HL-60 (cell line): ENCODE results near the gene EDIL3.

Experiments used
- DNase-seq, 2 experiments: peaks; one replicate each; pipeline ENCODE4 v3.0.0-alpha.2; 2010 to 2020; ENCODE audit warnings: low read depth in 1 of 2, low spot score in 1 of 2
- H3K27ac ChIP-seq: fragments of 250-450 bp; sonication (Bioruptor Pico); replicated peaks from 2 replicates; pipeline ENCODE4 v1.5.1; 2020; ENCODE audit warnings: mild to moderate bottlenecking, moderate library complexity
- H3K27me3 ChIP-seq: fragments of 250-450 bp; sonication (Bioruptor Pico); 2 replicates; pipeline ENCODE4 v1.5.1; 2021; ENCODE audit warnings: mild to moderate bottlenecking, moderate library complexity; ENCODE audit not compliant: insufficient read depth, poor library complexity, severe bottlenecking
- H3K4me3 ChIP-seq: replicated peaks from 2 replicates; pipeline ENCODE4 v1.5.1; 2011; ENCODE audit warnings: mild to moderate bottlenecking, control low read depth, low read length; ENCODE audit not compliant: insufficient read depth
- GABPA ChIP-seq: IDR thresholded peaks from 2 replicates; pipeline ENCODE4 v1.6.1; 2012; ENCODE audit warnings: low read depth
- POLR2AphosphoS5 ChIP-seq: IDR thresholded peaks from 2 replicates; pipeline ENCODE4 v1.6.1; 2012; ENCODE audit warnings: low read depth
- SPI1 ChIP-seq: IDR thresholded peaks from 2 replicates; pipeline ENCODE4 v1.6.1; 2012; ENCODE audit warnings: low read depth, mild to moderate bottlenecking, borderline replicate concordance
- TF ChIP-seq, protein P1 (sequence below): IDR thresholded peaks from one replicate; pipeline ENCODE4 v1.5.1; 2011; ENCODE audit warnings: low read length, control low read depth, inconsistent platforms; ENCODE audit not compliant: insufficient read depth
- TF ChIP-seq, protein P2 (sequence below): IDR thresholded peaks from 2 replicates; pipeline ENCODE4 v1.6.1; 2012; ENCODE audit warnings: low read depth; ENCODE audit not compliant: insufficient replicate concordance

EDIL3 gene

DNA sequence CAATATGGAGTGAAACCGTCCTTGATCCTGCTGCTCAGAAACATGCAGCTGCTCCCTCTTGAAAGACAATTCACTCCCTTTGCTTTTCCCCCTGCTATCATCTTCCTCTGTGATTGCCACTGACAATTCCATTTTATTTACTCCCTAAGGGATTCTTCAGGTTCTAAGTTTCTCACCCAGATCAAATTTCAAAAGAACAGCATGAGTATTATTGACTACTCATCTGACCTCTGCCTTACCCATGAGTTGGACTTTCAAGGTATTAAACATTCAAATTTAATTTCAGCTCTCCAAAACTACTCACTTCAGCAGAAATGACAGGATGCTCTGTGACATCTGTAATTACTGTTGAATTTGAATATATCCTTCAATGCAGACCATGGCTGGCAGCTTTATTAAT is 427.5 kb downstream of the EDIL3 start:
- H3K27me3 ChIP-seq = no peaks in the 10 kb centered on the region
- no peak overlapping the region for H3K27ac ChIP-seq
- H3K4me3 ChIP-seq = no peak overlapping the region
- DNase-seq = no peak
- TF ChIP-seq, protein P1, sequence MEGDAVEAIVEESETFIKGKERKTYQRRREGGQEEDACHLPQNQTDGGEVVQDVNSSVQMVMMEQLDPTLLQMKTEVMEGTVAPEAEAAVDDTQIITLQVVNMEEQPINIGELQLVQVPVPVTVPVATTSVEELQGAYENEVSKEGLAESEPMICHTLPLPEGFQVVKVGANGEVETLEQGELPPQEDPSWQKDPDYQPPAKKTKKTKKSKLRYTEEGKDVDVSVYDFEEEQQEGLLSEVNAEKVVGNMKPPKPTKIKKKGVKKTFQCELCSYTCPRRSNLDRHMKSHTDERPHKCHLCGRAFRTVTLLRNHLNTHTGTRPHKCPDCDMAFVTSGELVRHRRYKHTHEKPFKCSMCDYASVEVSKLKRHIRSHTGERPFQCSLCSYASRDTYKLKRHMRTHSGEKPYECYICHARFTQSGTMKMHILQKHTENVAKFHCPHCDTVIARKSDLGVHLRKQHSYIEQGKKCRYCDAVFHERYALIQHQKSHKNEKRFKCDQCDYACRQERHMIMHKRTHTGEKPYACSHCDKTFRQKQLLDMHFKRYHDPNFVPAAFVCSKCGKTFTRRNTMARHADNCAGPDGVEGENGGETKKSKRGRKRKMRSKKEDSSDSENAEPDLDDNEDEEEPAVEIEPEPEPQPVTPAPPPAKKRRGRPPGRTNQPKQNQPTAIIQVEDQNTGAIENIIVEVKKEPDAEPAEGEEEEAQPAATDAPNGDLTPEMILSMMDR = no peak
- TF ChIP-seq POLR2AphosphoS5 (no peak), SPI1 (no peak), GABPA (no peak)
- TF ChIP-seq, protein P2, sequence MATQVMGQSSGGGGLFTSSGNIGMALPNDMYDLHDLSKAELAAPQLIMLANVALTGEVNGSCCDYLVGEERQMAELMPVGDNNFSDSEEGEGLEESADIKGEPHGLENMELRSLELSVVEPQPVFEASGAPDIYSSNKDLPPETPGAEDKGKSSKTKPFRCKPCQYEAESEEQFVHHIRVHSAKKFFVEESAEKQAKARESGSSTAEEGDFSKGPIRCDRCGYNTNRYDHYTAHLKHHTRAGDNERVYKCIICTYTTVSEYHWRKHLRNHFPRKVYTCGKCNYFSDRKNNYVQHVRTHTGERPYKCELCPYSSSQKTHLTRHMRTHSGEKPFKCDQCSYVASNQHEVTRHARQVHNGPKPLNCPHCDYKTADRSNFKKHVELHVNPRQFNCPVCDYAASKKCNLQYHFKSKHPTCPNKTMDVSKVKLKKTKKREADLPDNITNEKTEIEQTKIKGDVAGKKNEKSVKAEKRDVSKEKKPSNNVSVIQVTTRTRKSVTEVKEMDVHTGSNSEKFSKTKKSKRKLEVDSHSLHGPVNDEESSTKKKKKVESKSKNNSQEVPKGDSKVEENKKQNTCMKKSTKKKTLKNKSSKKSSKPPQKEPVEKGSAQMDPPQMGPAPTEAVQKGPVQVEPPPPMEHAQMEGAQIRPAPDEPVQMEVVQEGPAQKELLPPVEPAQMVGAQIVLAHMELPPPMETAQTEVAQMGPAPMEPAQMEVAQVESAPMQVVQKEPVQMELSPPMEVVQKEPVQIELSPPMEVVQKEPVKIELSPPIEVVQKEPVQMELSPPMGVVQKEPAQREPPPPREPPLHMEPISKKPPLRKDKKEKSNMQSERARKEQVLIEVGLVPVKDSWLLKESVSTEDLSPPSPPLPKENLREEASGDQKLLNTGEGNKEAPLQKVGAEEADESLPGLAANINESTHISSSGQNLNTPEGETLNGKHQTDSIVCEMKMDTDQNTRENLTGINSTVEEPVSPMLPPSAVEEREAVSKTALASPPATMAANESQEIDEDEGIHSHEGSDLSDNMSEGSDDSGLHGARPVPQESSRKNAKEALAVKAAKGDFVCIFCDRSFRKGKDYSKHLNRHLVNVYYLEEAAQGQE = no peak

DNA sequence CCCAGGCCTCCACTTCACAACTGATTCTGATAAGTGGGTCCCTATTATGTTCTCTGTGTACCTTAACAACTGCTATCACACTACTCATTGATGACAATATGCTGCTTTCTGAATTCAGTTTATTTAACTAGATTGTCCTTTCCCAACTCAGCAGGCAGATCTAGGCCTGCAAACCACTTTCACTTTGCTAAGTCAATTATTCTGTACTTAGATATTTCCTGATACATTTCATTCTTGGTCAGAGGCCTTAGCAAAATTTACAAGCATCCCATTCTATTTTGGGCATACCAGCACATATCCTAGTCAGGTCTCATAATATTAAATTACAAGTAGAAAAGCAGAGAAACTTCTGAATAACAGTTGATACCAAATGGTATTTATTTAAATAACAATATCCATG is 428.3 kb downstream of the EDIL3 start:
- Histone ChIP-seq H3K27ac (no peak overlapping the region), H3K4me3 (no peak overlapping the region), H3K27me3 (no peaks in the 10 kb centered on the region)
- no peak for DNase-seq
- TF ChIP-seq SPI1 = no peak

DNA sequence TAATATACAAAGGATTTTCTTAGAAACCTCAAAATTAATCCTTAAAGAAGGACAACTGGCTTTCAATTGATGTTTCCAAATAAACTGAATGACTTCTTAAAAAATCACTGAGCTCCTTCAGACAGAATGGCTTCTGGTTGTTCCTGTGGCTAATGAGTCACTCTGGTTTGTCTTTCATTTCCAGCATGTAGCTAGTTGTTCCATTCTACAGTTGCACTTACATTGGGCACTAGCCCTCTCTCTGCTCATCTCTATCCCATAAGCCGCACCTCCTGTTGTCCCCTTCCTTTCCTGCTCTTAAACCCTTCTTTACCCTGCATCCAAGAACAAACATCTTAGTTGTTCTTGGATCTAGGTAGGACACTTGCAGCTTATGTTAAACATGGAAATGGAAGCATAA is 428.8 kb downstream of the EDIL3 start:
- no peak for TF ChIP-seq GABPA
- TF ChIP-seq, protein P2 = no peak
- TF ChIP-seq, protein P1 = no peak
- no peak for TF ChIP-seq SPI1
- no peak for TF ChIP-seq POLR2AphosphoS5
- no peak for DNase-seq

DNA sequence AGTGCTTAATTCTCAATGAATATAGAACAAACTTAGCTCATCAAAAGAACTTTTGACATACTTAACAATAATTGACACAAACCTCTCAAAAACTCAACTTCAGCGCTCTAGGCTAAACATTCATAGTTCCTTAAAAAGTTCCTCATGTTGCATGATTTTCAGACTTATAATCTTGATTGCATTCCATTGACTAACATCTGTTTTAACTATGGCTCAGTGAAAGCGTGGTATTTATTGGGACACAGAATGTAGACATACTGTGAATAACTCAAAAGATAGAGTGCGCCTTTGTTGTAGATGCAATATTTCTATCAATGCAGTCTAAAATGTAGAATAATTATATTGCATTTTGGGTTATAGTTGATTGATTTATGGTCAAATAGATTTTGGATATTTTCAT is 436.9 kb downstream of the EDIL3 start:
- Histone ChIP-seq H3K27me3 (no peaks in the 10 kb centered on the region), H3K27ac (no peak overlapping the region), H3K4me3 (no peak overlapping the region)
- TF ChIP-seq, protein P1 = no peak
- TF ChIP-seq SPI1 (no peak), GABPA (no peak), POLR2AphosphoS5 (no peak)
- TF ChIP-seq, protein P2 = no peak
- no peak for DNase-seq

More for the DNA sequence above, 428.8 kb downstream of the EDIL3 start:
- Histone ChIP-seq H3K27me3 (no peaks in the 10 kb centered on the region), H3K27ac (no peak overlapping the region), H3K4me3 (no peak overlapping the region)
